H1 (cell line): Measurements from ENCODE around the gene EPN3. TPM values are rescaled to one million over a fixed set of nuclear protein-coding genes. Genes with fewer than 3 reads are reported as not detected.

Experiments used
- BACH1 ChIP-seq: IDR thresholded peaks from 2 replicates; pipeline ENCODE4 v1.6.1; 2012; ENCODE audit warnings: low read length, improper control_type of control experiment
- CREB1 ChIP-seq: IDR thresholded peaks from 2 replicates; pipeline ENCODE4 v1.6.1; 2012; ENCODE audit warnings: inconsistent platforms
- CTCF ChIP-seq, 3 experiments: IDR thresholded peaks; 1 replicate in 2 of 3; 2 replicates in 1 of 3; pipeline versions ENCODE4 v1.5.1 to v1.6.1; 2011; ENCODE audit warnings: low read length in 3 of 3, mild to moderate bottlenecking in 3 of 3, inconsistent platforms in 2 of 3, low read depth in 1 of 3, moderate library complexity in 1 of 3; ENCODE audit not compliant: insufficient read depth in 1 of 3; ENCODE audit errors: control extremely low read depth in 1 of 3
- KDM4A ChIP-seq: IDR thresholded peaks from one replicate; pipeline ENCODE4 v1.7.1; 2012; ENCODE audit warnings: low read depth, mild to moderate bottlenecking, moderate library complexity, low read length, inconsistent platforms; ENCODE audit not compliant: severe bottlenecking
- MAFK ChIP-seq: IDR thresholded peaks from 2 replicates; pipeline ENCODE4 v1.6.1; 2012; ENCODE audit warnings: low read depth, mild to moderate bottlenecking, improper control_type of control experiment, low read length
- SAP30 ChIP-seq: fragments of 300-600 bp; sonication (generic); IDR thresholded peaks from 2 replicates; pipeline ENCODE4 v1.7.1; 2012; ENCODE audit warnings: low read length, moderate library complexity, mild to moderate bottlenecking, inconsistent platforms; ENCODE audit not compliant: insufficient read depth, insufficient replicate concordance
- SIX5 ChIP-seq: IDR thresholded peaks from 2 replicates; pipeline ENCODE4 v1.6.1; 2011; ENCODE audit warnings: mild to moderate bottlenecking, low read depth, low read length
- polyA plus RNA-seq, 7 experiments: library from polyadenylated mRNA; depleted of rRNA in 3 of 7; stranded (reverse) in 5 of 7; unstranded in 2 of 7; fragments of >200 nt in 5 of 7; fragments of 200-250 nt in 2 of 7; gene quantifications; 1 replicate in 5 of 7; 2 replicates in 1 of 7; 4 replicates in 1 of 7; pipeline versions ENCODE4 v1.2.1 to v1.2.3, GENCODE V29; 2011 to 2013; ENCODE audit warnings: missing spikeins in 2 of 7, mixed read lengths in 2 of 7
- total RNA-seq: library from RNA; stranded (reverse); fragmentation: NEBNext Ultra II Directional; extraction: Animal tissue kit (Norgen Biotek cat#: 25700); gene quantifications from 2 replicates; pipeline ENCODE4 v1.2.1, GENCODE V29; 2021

Gene EPN3
- total and polyA plus RNA-seq, 2 of the 8 experiments (the other 6 are each of a cell fraction or from before 2014, with no cell fraction given), result 6.7 to 7.9 TPM

DNA sequence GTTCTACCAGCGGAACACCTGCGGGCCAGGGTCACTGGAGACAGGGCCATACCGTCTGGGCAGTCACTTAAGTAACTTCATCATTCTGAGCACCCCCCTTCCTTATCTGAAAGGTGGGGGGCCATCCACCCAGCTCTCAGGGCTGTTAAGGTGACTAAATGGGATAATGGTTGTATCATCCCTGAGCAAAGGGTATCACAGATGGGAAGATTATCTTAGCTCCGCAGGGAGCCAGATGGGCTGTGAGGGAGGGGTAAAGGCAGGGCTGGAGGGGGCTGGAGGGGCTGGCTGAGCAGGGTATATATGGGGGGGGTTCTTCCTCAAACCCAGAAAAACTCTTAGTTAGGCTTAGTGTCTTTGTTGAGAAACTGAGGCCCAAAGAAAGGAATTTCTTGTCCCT, 25.1 kb downstream of the EPN3 start (continued):
- no peak for TF ChIP-seq CTCF (IDR thresholded peaks at IDR 0.05; ENCODE audit: control extremely low read depth in 1 of 3, insufficient read depth in 1 of 3, low read depth in 1 of 3, low read length in 3 of 3)
- TF ChIP-seq SIX5, result no peak
- TF ChIP-seq CREB1, result no peak
- no peak for TF ChIP-seq KDM4A
- TF ChIP-seq SAP30, result no peak
- no peak for TF ChIP-seq MAFK
- TF ChIP-seq BACH1, result no peak
